Cardiac muscle cell (in vitro differentiated cells and primary cell): ENCODE data around the gene KCP. TPM values are rescaled to one million over a fixed set of nuclear protein-coding genes. Genes with fewer than 3 reads are reported as not detected.

Source experiments
- DNase-seq, 2 donors: peaks; one replicate each; pipeline versions ENCODE4 v3.0.0 to v3.0.0-alpha.2; 2010 to 2017; ENCODE audit warnings: low read depth in 1 of 2, low spot score in 1 of 2
- H3K27ac ChIP-seq: fragments of 200-600 bp; sonication (generic); 2 replicates; pipeline ENCODE4 v1.5.1; 2016
- H3K27me3 ChIP-seq: fragments of 200-600 bp; sonication (generic); 2 replicates; pipeline ENCODE4 v1.6.0; 2016; ENCODE audit warnings: control low read depth
- H3K36me3 ChIP-seq: fragments of 200-600 bp; sonication (generic); 2 replicates; pipeline ENCODE4 v1.5.1; 2016; ENCODE audit warnings: control low read depth
- H3K4me1 ChIP-seq: fragments of 200-600 bp; sonication (generic); 2 replicates; pipeline ENCODE4 v1.8.1; 2017; ENCODE audit warnings: low read depth, mild to moderate bottlenecking, mixed run types
- H3K4me3 ChIP-seq: fragments of 200-600 bp; sonication (generic); 2 replicates; pipeline ENCODE4 v1.5.1; 2016; ENCODE audit warnings: mild to moderate bottlenecking
- H3K9me3 ChIP-seq: fragments of 200-600 bp; sonication (generic); 2 replicates; pipeline ENCODE4 v1.5.1; 2017; ENCODE audit warnings: low read depth, mild to moderate bottlenecking, control low read depth
- polyA plus RNA-seq: library from polyadenylated mRNA; unstranded; fragments of >200 nt; fragmentation: Nextera tagmentation; extraction: Ambion mirVana; gene quantifications from 2 replicates; pipeline ENCODE4 v1.2.1, GENCODE V29; 2016
- total RNA-seq: library from RNA; depleted of rRNA; stranded (reverse); fragments of >200 nt; gene quantifications from 2 replicates; pipeline ENCODE4 v1.2.3, GENCODE V29; 2016
- TF ChIP-seq, protein P1 (sequence below): IDR thresholded peaks from 2 replicates; pipeline ENCODE4 v1.5.1; 2012; ENCODE audit warnings: low read depth, mild to moderate bottlenecking, low read length

KCP gene
- total and polyA plus RNA-seq, 2 experiments from 2014 or later = 1.2 to 1.6 TPM

DNA sequence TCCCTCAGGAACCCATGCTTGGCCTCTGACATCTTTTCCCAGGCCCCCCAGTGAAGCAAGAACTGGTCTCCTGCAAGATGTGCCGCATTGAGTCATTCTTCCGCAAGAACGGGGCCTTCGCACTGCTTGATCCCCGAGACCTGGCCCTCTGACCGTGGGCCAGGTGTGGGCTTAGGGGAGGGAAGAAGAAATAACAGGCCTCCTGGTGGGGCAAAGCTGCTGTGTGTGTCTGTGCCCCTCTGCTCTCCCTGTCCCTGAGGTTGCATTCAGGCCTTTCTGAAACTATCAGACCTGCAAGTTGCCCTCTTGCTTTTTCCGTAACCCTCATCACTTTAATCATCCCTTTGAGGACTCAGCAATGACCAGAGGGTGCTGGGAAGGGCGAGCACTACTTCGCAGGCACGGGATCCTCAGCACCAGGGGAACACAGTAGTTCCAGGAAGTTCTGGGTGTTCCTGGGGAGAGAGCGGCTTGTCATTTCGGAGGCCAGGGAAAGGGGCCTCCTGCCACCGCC, 41.8 kb downstream of the KCP start:
- DNase-seq = no peak
- peak overlapping the region; percentile 48 for H3K4me3 ChIP-seq
- TF ChIP-seq, protein P1, sequence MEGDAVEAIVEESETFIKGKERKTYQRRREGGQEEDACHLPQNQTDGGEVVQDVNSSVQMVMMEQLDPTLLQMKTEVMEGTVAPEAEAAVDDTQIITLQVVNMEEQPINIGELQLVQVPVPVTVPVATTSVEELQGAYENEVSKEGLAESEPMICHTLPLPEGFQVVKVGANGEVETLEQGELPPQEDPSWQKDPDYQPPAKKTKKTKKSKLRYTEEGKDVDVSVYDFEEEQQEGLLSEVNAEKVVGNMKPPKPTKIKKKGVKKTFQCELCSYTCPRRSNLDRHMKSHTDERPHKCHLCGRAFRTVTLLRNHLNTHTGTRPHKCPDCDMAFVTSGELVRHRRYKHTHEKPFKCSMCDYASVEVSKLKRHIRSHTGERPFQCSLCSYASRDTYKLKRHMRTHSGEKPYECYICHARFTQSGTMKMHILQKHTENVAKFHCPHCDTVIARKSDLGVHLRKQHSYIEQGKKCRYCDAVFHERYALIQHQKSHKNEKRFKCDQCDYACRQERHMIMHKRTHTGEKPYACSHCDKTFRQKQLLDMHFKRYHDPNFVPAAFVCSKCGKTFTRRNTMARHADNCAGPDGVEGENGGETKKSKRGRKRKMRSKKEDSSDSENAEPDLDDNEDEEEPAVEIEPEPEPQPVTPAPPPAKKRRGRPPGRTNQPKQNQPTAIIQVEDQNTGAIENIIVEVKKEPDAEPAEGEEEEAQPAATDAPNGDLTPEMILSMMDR = no peak
- H3K4me1 ChIP-seq = peaks cover 16% of the 10 kb centered on the region
- H3K27ac ChIP-seq = no peak overlapping the region
- peaks cover 39% of the 10 kb centered on the region for H3K27me3 ChIP-seq
- no peaks in the 10 kb centered on the region for H3K9me3 ChIP-seq
- H3K36me3 ChIP-seq = no peaks in the 10 kb centered on the region

DNA sequence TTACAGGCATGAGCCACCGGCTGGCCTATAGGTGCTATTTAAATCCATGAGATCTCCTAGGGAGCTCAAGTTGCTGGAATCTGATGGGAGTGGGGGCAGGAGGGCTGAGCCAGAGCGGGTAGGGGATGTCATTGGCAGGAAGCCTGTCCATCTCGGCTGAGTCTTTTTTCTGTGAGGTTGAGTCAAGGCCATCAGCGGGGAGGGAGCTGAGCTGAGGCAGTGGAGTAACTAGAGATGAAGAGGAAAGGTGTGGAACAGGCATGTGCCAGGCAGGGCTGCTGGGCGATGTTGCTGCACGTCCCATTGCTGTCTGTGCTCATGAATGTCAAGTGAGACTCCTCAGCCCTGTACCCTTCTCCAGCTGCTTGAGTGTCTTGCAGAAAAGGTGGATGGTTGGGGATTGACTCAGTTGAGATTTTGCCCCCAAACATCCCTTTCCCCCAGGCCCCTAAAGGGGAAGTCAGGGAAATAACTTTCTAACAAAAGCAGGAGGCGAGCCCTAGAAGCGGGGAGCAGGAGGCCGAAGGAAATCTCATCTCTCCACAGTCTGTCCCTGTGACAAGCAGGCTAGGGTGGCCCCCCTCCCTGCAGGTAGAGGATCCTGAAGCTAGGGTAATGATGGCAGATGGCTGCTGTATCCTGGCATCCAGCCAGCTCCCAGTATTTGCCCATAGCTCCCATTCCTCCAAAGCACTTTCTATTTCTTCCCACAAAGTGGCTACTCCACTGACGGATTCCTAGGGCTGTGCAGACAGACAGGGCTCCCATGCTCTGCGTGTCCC, 42.5 kb downstream of the KCP start:
- peak; percentile 14 to 54 for DNase-seq

DNA sequence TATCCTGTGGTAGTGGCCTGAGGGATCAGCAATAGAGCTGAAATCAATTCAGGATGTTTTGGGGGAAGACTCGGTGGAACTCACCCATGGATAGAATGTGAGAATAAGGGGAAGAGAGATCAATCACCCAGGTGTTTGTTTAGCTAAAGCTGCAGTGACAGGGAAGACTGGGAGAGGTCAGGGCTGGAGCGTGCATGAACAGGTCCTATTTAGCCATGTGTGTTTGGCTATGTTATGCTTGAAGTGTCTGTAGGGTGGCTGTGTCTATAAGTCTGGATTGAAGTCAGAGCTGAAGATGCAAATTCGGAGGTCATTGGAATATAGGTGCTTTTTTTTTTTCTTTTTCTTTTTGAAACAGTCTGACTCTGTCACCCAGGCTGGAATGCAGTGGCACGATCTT, 43.3 kb downstream of the KCP start:
- Histone ChIP-seq H3K36me3 (no peaks in the 10 kb centered on the region), H3K27ac (no peak overlapping the region), H3K27me3 (peaks cover 39% of the 10 kb centered on the region), H3K4me1 (peaks cover 18% of the 10 kb centered on the region), H3K9me3 (no peaks in the 10 kb centered on the region), H3K4me3 (no peak overlapping the region)
- no peak for DNase-seq
- TF ChIP-seq, protein P1 = no peak

More for the DNA sequence above, 42.5 kb downstream of the KCP start:
- TF ChIP-seq, protein P1 = no peak
- Histone ChIP-seq H3K27me3 (peaks cover 39% of the 10 kb centered on the region), H3K36me3 (no peaks in the 10 kb centered on the region), H3K9me3 (no peaks in the 10 kb centered on the region), H3K4me1 (peaks cover 18% of the 10 kb centered on the region), H3K4me3 (no peak overlapping the region), H3K27ac (no peak overlapping the region)

DNA sequence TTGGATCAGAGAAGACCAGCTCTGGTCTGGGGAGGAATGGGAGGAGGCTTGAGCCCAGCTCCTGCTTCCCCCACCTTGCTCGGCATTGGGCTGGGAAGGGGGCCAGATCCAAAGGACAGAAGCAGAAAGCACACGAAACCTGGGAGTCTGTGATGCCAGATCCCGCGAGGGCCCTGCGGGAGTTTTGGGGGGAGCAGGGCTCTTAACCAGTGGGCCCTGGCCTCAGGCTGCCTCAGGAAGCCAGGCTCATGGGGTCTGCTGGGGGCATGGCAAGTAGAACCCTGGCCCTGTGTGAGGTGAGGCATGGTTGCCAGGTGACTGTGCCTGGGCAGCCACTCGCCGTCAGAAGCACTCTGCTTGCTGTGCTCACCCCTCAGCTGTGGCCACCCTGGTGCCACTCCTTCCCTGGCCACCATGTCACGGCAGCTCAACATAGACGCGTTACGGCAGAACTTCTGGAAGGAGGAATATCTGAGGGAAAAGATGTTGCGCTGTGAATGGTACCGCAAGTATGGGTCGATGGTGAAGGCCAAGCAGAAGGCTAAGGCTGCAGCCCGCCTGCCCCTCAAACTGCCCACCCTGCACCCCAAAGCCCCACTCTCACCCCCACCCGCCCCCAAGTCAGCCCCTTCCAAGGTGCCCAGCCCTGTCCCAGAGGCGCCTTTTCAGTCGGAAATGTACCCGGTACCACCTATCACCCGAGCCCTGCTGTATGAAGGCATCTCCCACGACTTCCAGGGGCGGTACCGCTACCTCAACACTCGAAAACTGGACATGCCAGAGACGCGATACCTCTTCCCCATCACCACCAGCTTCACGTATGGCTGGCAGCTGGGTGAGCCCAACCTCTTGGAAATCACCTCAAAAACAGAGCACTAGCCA, 44.3 kb downstream of the KCP start:
- peaks cover 18% of the 10 kb centered on the region for H3K4me1 ChIP-seq

DNA sequence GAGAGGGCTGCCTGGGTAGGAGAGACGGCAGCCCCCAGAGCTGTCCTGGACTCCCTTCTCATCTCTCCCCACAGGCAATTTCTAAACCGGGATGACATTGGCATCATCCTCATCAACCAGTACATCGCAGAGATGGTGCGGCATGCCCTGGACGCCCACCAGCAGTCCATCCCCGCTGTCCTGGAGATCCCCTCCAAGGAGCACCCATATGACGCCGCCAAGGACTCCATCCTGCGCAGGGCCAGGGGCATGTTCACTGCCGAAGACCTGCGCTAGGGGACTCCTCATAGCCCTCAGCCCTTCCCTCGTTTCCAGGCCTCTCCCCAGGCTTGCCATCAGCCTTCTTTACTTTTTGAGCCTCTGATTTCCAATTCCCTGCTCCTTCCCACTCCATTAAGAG, 45.2 kb downstream of the KCP start:
- H3K27ac ChIP-seq = no peak overlapping the region
- TF ChIP-seq, protein P1 = no peak
- DNase-seq = no peak
- peaks cover 25% of the 10 kb centered on the region for H3K27me3 ChIP-seq
- no peaks in the 10 kb centered on the region for H3K36me3 ChIP-seq
- peaks cover 18% of the 10 kb centered on the region for H3K4me1 ChIP-seq
- H3K4me3 ChIP-seq = no peak overlapping the region
- H3K9me3 ChIP-seq = no peaks in the 10 kb centered on the region

More for the DNA sequence above, 44.3 kb downstream of the KCP start:
- TF ChIP-seq, protein P1 = no peak
- Histone ChIP-seq H3K9me3 (no peaks in the 10 kb centered on the region), H3K36me3 (no peaks in the 10 kb centered on the region), H3K4me3 (no peak overlapping the region), H3K27me3 (peaks cover 35% of the 10 kb centered on the region), H3K27ac (no peak overlapping the region)
- no peak for DNase-seq
